ENCODE data around the gene EXOC2.
"Not testable (repeated sequence)": the region's sequence is repeated elsewhere in the genome, so short reads cannot be mapped to it uniquely, and the experiment has no call there.

The EXOC2 gene

GRCh38 chr6:582370-582769 lies 110.6 kb downstream of the EXOC2 start:
- DNase-seq = no peak

DNA sequence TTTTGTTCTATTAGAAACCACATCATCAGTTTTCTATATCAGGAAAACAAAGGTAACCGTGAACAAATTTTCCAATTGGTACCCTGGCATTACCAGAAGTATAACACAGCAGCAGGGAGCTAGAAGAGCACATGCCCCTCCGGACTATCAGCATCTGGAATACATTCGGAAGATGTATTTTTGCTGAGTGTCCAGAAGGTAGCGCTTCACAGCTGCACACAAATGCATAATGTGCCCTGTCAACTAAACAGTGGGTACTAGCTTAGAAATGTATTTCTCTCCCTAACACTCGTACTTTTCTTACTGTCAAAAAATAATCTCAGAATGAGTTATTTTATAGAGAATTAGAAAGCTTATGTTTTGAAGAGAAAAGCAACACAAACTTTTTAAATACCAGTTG lies 113.6 kb downstream of the EXOC2 start:
- DNase-seq = no peak

DNA sequence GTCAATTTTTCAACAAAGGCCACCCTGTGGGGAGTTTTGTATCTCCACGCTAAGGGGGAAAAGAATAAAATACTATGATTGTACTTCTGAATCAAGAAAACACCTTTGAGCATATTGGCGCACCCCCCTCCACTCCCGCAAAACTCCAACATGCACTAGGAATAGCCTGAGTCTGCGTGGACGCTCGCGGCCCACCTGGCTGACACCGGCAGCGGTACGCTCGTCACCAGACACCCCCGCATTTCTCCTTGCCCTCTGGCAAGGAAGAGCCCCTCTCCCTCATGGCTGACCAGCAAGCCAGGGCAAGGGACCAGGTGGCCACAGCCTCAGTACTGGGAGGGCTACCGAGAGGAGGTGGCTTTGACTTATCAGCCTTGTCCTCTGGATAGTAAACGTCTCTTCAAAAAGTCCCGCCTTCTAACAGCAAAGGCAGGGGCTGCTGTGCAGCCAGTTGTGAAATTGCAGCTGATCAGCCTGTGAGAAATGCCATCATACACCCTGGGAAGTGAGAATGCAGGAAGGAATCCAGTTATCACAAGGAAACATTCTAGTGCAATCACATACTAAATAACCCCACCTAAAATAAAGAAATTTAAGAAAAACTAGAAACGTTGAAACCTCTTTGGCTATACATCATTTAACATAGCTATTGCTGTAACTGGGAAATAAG lies 120.2 kb downstream of the EXOC2 start:
- DNase-seq = no peak

DNA sequence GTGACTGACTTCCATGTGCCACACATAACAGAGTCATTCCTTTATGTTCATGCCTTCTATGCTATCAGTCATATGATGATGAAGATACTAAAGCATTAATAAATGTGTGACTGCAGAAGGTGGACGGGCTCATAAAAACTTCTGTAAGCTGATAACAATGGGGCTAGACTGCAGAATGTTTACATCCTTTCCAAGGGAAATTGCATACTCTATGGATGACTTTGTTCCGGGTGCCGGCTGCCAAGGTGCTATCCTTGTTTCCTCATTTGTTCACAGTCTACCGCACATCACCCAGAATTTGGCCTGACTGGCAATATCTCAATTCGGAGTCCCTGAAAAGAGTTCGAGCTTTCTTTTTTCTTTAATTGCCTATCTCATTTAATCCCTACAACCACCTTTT lies 121.0 kb downstream of the EXOC2 start:
- no peak for DNase-seq

DNA sequence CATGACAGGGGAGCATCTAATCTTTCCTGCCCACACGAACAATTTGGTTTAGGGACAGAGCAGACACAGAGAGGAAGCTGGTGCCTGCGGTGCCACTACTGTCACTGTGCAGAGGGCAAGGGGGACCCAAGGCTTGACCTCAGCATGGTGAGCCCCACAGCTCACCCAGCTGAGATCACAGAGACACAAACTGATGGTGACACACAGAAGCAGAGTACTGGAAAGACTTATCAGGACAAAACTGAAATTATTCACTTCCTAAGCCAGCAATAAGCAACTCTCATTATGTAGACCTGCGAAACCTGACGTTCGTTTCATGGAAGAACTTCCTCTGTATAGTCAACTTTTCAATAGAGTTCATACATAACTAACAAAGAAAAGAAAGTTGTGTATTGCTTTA lies 122.1 kb downstream of the EXOC2 start:
- DNase-seq = no peak

- no peak for DNase-seq
These were observed 123.9 kb downstream of the EXOC2 start for GRCh38 chr6:568954-569523.

DNA sequence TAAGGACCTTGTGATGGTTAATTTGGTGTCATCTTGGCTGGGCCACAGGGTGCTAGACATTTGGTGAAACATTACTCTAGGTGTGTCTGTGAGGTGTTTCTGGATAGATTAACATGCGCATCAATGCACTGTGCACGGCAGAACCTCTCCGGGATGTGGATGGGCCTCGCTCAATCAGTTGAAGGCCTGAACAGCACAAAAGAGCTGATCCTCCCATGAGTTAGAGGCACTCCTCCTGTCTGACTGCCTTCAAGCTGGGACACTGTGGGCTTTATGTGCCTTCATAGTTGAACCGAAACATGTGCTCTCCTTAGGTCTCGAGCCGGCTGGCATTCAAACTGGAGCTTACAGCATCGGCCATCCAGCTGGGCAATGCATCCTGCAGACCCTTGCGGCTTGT lies 124.9 kb downstream of the EXOC2 start:
- no peak for DNase-seq

DNA sequence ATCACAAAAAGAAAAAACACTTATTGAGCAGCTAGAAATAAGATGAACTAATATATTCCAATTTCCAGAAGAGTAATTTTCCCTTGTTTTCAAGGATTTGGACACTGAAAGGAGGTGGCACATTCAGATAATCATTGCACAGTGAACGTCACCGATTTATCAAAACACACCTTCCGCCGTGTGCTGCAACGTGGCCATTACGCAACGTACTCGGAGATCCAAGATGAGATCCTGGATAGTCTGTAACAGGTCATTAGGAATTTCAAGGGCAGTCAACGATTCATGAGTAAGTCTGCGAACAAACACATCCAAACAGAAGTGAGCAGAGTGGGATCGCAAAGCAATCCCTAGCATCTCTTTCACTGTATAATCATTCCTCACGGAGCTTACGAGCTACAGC lies 129.1 kb downstream of the EXOC2 start:
- DNase-seq = no peak

- DNase-seq = no peak
These were observed 130.8 kb downstream of the EXOC2 start for GRCh38 chr6:562052-562676.

DNA sequence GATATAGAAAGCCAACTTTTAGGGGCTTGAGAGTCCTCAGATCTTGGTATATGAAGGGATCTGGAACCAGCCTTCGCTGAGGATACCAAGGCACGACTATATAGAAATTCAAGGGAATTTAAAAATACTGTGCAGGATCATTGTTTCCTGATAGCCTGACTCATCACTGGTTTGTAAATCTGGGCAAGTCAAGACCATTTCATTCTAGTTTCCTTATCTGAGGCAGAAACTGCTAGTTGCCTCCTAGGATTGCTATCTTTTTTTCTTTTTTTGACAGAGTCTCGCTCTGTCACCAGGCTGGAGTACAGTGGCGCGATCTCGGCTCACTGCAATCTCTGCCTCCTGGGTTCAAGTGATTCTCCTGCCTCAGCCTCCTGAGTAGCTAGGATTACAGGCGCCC lies 131.6 kb downstream of the EXOC2 start:
- DNase-seq = not testable (repeated sequence)

- DNase-seq = no peak
These were observed 134.0 kb downstream of the EXOC2 start for GRCh38 chr6:558959-559358.

- no peak for DNase-seq
These were observed 134.8 kb downstream of the EXOC2 start for GRCh38 chr6:558089-558488.

DNA sequence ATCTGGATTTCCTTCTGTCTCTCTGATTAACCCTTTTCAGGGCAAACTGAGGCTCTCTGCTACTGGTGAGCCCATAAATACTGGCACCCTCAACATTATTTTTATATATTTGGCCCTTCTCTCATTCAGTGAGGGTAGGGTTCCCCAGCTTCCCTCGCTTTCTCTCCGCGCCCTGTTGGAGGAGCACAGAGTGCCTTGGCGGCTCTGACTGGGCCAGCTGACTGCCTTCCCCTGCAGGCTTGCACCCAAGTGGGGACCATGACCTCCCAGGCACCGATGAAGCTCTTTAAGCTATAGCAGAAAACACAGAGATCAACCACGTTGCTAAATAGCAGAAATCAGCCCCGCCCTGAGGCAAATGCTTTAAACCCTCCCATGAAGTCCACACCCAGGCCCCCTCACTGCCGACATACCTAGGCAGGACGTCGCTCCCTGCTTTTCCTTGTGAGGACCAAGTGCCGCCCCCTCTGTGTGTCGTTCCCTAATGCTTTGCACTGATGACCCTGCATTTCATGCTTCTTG lies 141.0 kb downstream of the EXOC2 start:
- DNase-seq = no peak

GRCh38 chr6:551405-551804 lies 141.5 kb downstream of the EXOC2 start:
- no peak for DNase-seq

- DNase-seq = no peak
These were observed 143.0 kb downstream of the EXOC2 start for GRCh38 chr6:549906-550305.

DNA sequence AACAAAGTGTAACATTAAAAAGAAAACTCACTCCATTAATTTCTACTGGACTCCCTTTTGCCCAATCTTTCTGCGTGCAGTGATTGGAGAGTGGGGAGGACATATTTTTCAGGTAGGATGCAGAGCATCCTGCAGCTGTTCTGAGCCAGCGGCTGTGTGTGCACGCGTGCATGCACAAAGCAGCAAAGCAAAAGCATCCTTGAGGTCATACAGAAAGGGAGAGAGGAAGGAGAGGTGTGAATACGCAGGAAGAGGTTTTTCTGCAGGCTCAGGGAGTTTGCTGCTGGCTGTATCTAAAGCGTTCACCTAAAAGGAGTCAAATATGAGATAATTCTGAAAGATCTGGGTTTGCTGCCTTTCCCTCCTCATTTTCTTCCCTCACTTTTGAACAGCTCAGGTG lies 144.4 kb downstream of the EXOC2 start:
- DNase-seq = no peak

- no peak for DNase-seq
These were observed 144.8 kb downstream of the EXOC2 start for GRCh38 chr6:548091-548490.

DNA sequence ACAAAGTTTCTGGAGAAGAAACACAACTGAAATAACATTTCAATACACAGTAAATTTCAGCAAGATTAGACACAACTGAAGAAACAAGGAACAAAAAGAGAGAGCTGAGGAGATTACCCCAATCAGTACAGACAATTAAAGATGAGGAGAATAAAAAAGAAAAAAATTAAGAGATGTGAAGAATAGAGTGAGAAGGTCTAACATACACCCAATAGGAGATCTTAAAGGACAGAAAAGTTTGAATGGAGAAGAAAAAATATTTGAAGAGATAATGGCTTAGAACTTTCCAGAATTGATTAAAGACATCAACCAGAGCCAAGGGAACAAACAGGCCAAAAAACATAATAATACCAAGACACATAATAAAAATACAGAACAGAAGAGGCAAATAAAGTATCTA lies 152.4 kb downstream of the EXOC2 start:
- no peak for DNase-seq

DNA sequence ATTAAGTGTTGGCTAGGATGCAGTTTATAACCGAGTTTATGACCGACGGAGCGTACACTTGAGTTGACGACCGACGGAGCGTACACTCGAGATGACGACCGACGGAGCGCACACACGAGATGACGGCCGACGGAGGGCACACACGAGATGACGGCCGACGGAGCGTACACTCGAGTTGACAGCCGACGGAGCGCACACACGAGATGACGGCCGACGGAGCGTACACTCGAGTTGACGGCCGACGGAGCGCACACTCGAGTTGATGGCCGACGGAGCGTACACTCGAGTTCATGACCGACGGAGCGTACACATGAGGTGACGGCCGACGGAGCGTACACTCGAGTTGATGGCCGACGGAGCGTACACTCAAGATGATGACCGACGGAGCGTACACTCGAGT lies 155.8 kb downstream of the EXOC2 start:
- no peak for DNase-seq

DNA sequence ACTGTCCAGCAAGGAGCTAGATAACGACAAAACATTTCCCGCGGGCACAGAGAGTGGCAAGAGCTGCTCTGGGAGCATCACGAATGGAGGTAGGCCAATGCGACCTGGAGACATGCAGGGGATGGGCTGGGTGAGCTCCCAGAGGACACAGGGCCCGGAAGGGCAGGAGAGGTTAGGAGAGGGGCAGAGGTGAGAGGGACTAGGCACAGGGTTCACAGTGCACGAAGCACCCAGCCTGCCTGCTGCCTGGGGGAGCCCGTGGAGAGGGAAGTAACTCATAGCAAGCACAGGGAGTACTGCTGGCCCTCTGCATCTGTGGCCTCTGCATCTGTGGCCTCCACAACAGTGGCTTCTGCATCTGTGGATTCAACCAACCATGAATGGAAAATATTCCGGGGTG lies 162.5 kb downstream of the EXOC2 start:
- no peak for DNase-seq

DNA sequence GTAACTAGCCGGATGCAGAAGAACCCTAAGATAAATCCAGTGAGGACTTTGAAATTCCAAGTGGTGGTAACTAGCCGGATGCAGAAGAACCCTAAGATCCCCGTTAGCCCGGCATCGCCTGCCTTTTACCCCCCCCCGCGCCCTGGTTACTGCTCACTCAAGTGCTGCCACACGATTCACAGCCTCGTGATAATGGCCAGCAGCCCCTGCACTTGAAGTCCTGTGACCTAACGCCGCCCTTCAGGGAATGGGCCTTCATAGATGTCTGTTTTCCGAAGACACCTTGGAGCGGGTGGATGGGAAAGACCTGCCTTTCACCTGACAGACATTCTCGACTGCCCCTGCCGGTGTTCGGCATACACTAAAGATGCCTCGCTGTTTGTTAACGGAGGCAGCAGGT lies 163.9 kb downstream of the EXOC2 start:
- DNase-seq = no peak

- no peak for DNase-seq
These were observed 164.8 kb downstream of the EXOC2 start for GRCh38 chr6:527989-528673.

DNA sequence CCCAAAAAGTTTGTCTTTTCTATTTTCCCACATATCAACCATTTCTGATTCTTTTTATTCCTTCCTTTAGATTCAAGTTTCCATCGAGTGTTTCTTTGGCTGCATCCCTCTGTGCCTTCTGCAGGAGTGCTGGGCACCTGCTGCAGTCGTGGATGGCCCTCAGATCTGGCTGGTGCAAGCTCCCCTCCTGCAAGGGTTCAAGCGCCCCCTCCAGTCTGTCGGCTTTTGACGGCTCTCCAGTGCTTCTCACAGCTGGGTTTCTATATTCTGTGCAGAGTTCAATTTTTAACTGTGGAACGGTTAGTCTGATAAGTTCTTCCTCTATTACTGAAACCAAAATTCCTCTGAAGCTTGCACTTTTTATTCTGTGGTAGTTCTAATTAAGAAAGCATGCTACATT lies 168.1 kb downstream of the EXOC2 start:
- no peak for DNase-seq

DNA sequence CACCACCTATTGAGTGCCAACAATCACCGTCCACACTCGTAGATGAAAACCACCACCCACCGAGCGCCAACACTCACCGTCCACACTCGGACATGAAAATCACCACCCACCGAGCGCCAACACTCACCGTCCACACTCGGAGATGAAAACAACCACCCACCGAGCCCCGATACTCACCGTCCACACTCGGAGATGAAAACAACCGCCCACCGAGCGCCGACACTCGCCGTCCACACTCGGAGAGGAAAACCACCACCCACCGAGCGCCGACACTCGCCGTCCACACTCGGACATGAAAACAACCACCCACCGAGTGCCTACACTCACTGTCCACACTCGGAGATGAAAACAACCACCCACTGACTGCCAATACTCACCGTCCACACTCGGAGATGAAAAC lies 172.1 kb downstream of the EXOC2 start:
- DNase-seq = no peak

All from NCI-H1436 treated with DMSO at 0.1 percent for 48 hours (cell line).